NB4 (cell line): ENCODE results near the gene GLDN.

Source experiments
- CTCF ChIP-seq: IDR thresholded peaks from one replicate; pipeline ENCODE4 v1.5.1; 2012; ENCODE audit warnings: low read depth, low read length
- POLR2A ChIP-seq: IDR thresholded peaks from 2 replicates; pipeline ENCODE4 v1.6.1; 2011; ENCODE audit warnings: mild to moderate bottlenecking; ENCODE audit not compliant: insufficient read length; ENCODE audit errors: extremely low read depth

- TF ChIP-seq CTCF = no peak
- no peak for TF ChIP-seq POLR2A
These were observed 7.4 kb upstream of the GLDN start for GRCh38 chr15:51334011-51334451.
